ENCODE results near the gene EFNB2. TPM values are rescaled to one million over a fixed set of nuclear protein-coding genes. Genes with fewer than 3 reads are reported as not detected.

Gene EFNB2
- total RNA-seq, 1 donor from 2014 or later: 25.6 TPM

GRCh38 chr13:106486287-106486686 lies 49.2 kb downstream of the EFNB2 start:
- DNase-seq (ENCODE audit: low read depth): no peak
- H3K4me3 ChIP-seq (ENCODE audit: low read depth, low read length): no peak overlapping the region
- TF ChIP-seq CTCF (conservative IDR thresholded peaks at IDR 0.05; ENCODE audit: low read depth, low read length): no peak

- no peak for DNase-seq (ENCODE audit: low read depth)
- H3K4me3 ChIP-seq (ENCODE audit: low read depth, low read length): no peak overlapping the region
- TF ChIP-seq CTCF (conservative IDR thresholded peaks at IDR 0.05; ENCODE audit: low read depth, low read length): no peak
These were observed 50.8 kb downstream of the EFNB2 start for GRCh38 chr13:106484537-106485193.

GRCh38 chr13:106484084-106484483 lies 51.4 kb downstream of the EFNB2 start:
- TF ChIP-seq CTCF (conservative IDR thresholded peaks at IDR 0.05; ENCODE audit: low read depth, low read length): no peak
- no peak for DNase-seq (ENCODE audit: low read depth)

DNA sequence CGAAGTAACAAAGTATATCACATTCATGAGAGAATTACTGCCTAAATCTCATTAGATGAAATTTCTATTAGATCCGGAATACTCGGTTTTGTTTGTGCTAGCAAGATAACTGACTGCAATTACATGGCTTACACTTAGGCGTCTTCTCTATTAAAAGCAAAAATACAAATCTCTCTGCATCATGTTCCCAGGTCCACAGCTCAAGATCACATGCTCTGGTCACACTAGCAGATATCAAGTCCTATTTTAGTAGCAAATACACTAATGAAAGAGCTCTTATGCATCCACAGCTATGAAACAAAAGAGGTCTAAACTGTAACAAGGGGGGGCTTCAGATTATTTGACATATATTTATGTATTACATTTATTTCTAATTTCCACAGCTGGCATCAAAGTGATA lies 53.5 kb downstream of the EFNB2 start:
- no peak for TF ChIP-seq CTCF (conservative IDR thresholded peaks at IDR 0.05; ENCODE audit: low read depth, low read length)
- H3K4me3 ChIP-seq (ENCODE audit: low read depth, low read length): no peak overlapping the region
- DNase-seq (ENCODE audit: low read depth): no peak

More at GRCh38 chr13:106484084-106484483, 51.4 kb downstream of the EFNB2 start:
- no peak overlapping the region for H3K4me3 ChIP-seq (ENCODE audit: low read depth, low read length)

DNA sequence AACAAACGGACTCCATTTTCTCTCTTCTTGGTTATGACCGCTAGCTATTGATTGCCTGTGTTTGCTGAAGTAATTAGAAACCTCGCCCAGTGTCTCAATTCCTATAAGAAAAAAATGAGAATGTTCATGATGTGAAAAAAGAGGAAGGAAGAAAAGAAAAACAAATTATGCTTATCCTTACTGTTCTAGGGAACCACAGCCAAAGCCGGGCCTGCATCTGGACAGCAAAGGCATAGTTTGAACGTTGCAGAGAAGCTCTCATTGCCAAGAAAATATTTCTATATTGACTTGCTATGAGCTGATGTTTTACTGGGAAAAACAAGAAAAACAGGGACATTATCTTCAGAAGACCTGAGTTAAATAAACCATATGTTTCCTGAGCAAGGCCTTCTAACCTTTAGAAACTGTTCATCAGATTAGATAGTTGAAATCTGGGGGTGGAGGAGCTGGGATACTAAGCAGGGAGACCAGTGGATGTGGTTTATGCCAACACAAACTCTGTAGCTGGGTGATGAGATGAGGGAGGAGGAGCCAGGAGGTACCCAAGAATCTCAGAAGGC lies 55.0 kb downstream of the EFNB2 start:
- no peak for DNase-seq (ENCODE audit: low read depth)
- TF ChIP-seq CTCF (conservative IDR thresholded peaks at IDR 0.05; ENCODE audit: low read depth, low read length): no peak
- H3K4me3 ChIP-seq (ENCODE audit: low read depth, low read length): no peak overlapping the region

- no peak for TF ChIP-seq CTCF (conservative IDR thresholded peaks at IDR 0.05; ENCODE audit: low read depth, low read length)
- no peak overlapping the region for H3K4me3 ChIP-seq (ENCODE audit: low read depth, low read length)
- no peak for DNase-seq (ENCODE audit: low read depth)
These were observed 55.5 kb downstream of the EFNB2 start for GRCh38 chr13:106479929-106480328.

GRCh38 chr13:106478116-106478515 lies 57.3 kb downstream of the EFNB2 start:
- H3K4me3 ChIP-seq (ENCODE audit: low read depth, low read length): no peak overlapping the region
- no peak for DNase-seq (ENCODE audit: low read depth)
- no peak for TF ChIP-seq CTCF (conservative IDR thresholded peaks at IDR 0.05; ENCODE audit: low read depth, low read length)
